ENCODE measurements around the gene CATSPER1. TPM values are rescaled to one million over a fixed set of nuclear protein-coding genes. Genes with fewer than 3 reads are reported as not detected.

Gene CATSPER1
- total RNA-seq, 1 donor from 2014 or later: not detected

DNA sequence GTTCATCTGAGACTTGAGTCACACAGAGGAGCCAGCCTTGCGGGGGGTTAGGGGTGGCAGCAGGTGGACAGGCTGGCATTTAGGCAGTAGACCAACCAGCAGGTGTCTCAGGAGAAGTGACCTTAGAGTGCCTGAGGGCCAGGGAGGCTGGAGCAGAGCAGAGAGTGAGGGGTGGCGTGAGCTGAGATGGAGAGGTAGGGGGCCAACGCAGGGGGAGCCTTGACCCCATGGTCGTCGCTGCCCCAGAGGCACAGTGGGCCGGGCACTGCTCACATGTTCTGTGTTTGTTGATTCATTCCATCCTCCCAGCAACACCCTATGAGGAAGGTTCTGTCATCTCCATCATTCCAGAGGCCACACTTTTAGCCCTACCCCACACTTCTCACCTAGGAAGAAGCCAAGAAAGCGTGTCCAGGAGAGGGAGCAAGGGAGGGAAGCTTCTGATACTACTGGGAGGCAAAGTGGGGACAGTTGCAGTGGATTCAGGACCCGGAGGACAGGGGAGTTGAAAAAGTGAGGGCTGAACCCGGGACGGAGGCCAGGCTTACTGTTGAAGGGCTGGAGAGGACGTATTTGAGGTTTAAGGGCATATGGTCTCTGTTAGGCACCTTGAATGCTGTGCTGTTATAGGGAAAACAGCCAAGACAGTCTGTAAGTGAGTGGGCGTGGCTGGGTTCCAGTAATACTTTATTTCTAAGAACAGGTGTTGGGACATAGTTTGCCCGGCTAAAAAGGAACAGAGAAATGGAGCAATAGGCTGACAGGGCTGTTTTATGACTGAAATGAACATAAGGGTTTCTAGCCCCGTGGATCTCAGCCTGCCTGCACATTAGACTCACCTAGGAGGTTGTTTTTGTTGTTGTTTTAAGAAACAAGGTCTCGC, 57.4 kb downstream of the CATSPER1 start:
- ATAC-seq: peak; percentile 44

DNA sequence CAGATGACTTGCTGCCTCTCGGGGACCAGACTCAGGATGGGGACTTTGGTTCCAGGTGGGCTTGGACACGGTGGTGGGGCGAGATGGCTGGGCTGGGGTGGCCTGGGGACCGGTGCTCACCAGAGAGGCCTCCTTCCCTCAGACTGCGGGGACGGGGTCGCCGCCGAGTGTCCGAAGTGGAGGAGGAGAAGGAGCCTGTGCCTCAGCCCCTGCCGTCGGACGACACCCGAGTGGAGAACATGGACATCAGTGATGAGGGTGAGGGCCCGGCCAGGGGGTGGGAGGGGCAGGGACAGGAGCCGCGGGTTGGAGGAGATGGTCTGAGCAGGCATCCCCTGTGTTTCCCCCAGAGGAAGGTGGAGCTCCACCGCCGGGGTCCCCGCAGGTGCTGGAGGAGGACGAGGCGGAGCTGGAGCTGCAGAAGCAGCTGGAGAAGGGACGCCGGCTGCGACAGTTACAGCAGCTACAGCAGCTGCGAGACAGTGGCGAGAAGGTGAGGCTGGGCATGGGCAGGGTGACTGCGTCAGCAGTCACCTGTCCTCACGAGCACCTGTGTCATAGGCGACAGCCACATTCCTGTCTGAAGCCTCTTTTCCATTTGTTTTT, 58.8 kb downstream of the CATSPER1 start:
- no peak for ATAC-seq

Other genes with a start within 250 kb of the CATSPER1 start
- gene AP5B1, start 245.5 kb downstream of the CATSPER1 start, total RNA-seq: 18.2 TPM
- 49.0 TPM for gene OVOL1, start 239.4 kb downstream of the CATSPER1 start, total RNA-seq
- 0.12 TPM for gene SNX32, start 192.5 kb downstream of the CATSPER1 start, total RNA-seq
- gene CFL1, start 168.3 kb downstream of the CATSPER1 start, total RNA-seq: 645 TPM
- 20.4 TPM for gene MUS81, start 166.0 kb downstream of the CATSPER1 start, total RNA-seq
- 4.6 TPM for gene EFEMP2, start 153.7 kb downstream of the CATSPER1 start, total RNA-seq
- gene CTSW, start 146.6 kb downstream of the CATSPER1 start, total RNA-seq: not detected
- gene FIBP, start 138.0 kb downstream of the CATSPER1 start, total RNA-seq: 42.3 TPM
- 15.3 TPM for gene CCDC85B, start 135.8 kb downstream of the CATSPER1 start, total RNA-seq
- gene FOSL1, start 126.1 kb downstream of the CATSPER1 start, total RNA-seq: 28.9 TPM
- gene C11orf68, start 107.4 kb downstream of the CATSPER1 start, total RNA-seq: 16.9 TPM
- 76.2 TPM for gene DRAP1, start 107.1 kb downstream of the CATSPER1 start, total RNA-seq
- not detected for gene TSGA10IP, start 81.0 kb downstream of the CATSPER1 start, total RNA-seq
- 29.7 TPM for gene SART1, start 64.7 kb downstream of the CATSPER1 start, total RNA-seq
- gene EIF1AD, start 24.3 kb downstream of the CATSPER1 start, total RNA-seq: 23.0 TPM
- 145 TPM for gene BANF1, start 24.0 kb downstream of the CATSPER1 start, total RNA-seq
- 9.2 TPM for gene CST6, start 14.5 kb downstream of the CATSPER1 start, total RNA-seq
- gene GAL3ST3, start 22.7 kb upstream of the CATSPER1 start, total RNA-seq: not detected
- 76.7 TPM for gene SF3B2, start 25.9 kb upstream of the CATSPER1 start, total RNA-seq
- gene PACS1, start 43.8 kb upstream of the CATSPER1 start, total RNA-seq: 41.7 TPM
- gene KLC2, start 231.2 kb upstream of the CATSPER1 start, total RNA-seq: 14.2 TPM
- 145 TPM for gene RAB1B, start 242.2 kb upstream of the CATSPER1 start, total RNA-seq

Data from esophagus mucosa (tissue), 1 donor.